ENCODE measurements around the gene PTPRN2.
"Not testable (repeated sequence)": the region's sequence is repeated elsewhere in the genome, so short reads cannot be mapped to it uniquely, and the experiment has no call there.

The PTPRN2 gene

GRCh38 chr7:157933219-157934155, 654.1 kb downstream of the PTPRN2 start:
- not testable (repeated sequence) for DNase-seq (ENCODE audit: low spot score)

- no peak for DNase-seq (ENCODE audit: low spot score)
Measured at GRCh38 chr7:157932498-157933218, 655.0 kb downstream of the PTPRN2 start.

GRCh38 chr7:157930926-157931466, 656.6 kb downstream of the PTPRN2 start:
- DNase-seq (ENCODE audit: low spot score), result no peak

- DNase-seq (ENCODE audit: low spot score), result no peak
Measured at GRCh38 chr7:157930441-157930840, 657.2 kb downstream of the PTPRN2 start.

GRCh38 chr7:157929671-157930070, 658.0 kb downstream of the PTPRN2 start:
- DNase-seq (ENCODE audit: low spot score), result no peak

GRCh38 chr7:157928808-157929425, 658.7 kb downstream of the PTPRN2 start:
- DNase-seq (ENCODE audit: low spot score), result no peak

GRCh38 chr7:157928171-157928794, 659.3 kb downstream of the PTPRN2 start:
- DNase-seq (ENCODE audit: low spot score), result no peak

GRCh38 chr7:157927313-157927925, 660.2 kb downstream of the PTPRN2 start:
- no peak for DNase-seq (ENCODE audit: low spot score)

- DNase-seq (ENCODE audit: low spot score), result peak; percentile 19
Measured at GRCh38 chr7:157926521-157927150, 661.0 kb downstream of the PTPRN2 start.

- DNase-seq (ENCODE audit: low spot score), result no peak
Measured at GRCh38 chr7:157926107-157926506, 661.5 kb downstream of the PTPRN2 start.

- DNase-seq (ENCODE audit: low spot score), result no peak
Measured at GRCh38 chr7:157925383-157925875, 662.2 kb downstream of the PTPRN2 start.

GRCh38 chr7:157923903-157924630, 663.6 kb downstream of the PTPRN2 start:
- no peak for DNase-seq (ENCODE audit: low spot score)

GRCh38 chr7:157922576-157922975, 665.0 kb downstream of the PTPRN2 start:
- no peak for DNase-seq (ENCODE audit: low spot score)

GRCh38 chr7:157918326-157919080, 669.1 kb downstream of the PTPRN2 start:
- DNase-seq (ENCODE audit: low spot score), result no peak

- DNase-seq (ENCODE audit: low spot score), result peak; percentile 35
Measured at GRCh38 chr7:157916946-157917640, 670.5 kb downstream of the PTPRN2 start.

GRCh38 chr7:157910446-157910845, 677.2 kb downstream of the PTPRN2 start:
- no peak for DNase-seq (ENCODE audit: low spot score)

GRCh38 chr7:157910045-157910444, 677.6 kb downstream of the PTPRN2 start:
- not testable (repeated sequence) for DNase-seq (ENCODE audit: low spot score)

- DNase-seq (ENCODE audit: low spot score), result no peak
Measured at GRCh38 chr7:157909370-157909769, 678.3 kb downstream of the PTPRN2 start.
